Measurements from ENCODE around the gene ITGA5.

Gene ITGA5

GRCh38 chr12:54349036-54349435 is 70.0 kb downstream of the ITGA5 start:
- DNase-seq = no peak
